GM18907 (cell line): ENCODE measurements around the gene NNAT.

Experiments
- ATAC-seq: cut with Tn5 transposase; IDR thresholded peaks from one replicate; pipeline ENCODE4 v1.9.1; 2021; ENCODE audit warnings: mild to moderate bottlenecking, moderate library complexity; ENCODE audit not compliant: unreplicated experiment

The NNAT gene

DNA sequence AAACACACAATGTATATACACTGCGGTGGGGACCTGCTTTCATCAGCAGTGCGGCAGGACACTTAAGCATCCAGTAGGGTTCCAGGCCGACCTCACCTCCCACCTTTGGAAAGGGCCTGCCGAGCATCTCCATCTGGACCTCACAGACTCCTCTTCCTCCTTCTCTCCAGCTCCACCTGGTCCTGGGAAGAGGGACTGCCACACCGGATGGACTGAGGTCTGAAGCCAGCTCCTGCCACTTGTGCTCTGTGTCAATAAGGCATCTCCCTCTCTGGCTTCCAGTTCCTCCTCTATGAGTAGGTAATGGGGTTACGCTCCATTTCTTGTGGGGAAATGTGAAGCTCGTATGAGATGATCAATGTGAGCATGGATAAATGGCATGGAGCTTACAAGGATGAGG, 19.1 kb upstream of the NNAT start:
- ATAC-seq = no peak

DNA sequence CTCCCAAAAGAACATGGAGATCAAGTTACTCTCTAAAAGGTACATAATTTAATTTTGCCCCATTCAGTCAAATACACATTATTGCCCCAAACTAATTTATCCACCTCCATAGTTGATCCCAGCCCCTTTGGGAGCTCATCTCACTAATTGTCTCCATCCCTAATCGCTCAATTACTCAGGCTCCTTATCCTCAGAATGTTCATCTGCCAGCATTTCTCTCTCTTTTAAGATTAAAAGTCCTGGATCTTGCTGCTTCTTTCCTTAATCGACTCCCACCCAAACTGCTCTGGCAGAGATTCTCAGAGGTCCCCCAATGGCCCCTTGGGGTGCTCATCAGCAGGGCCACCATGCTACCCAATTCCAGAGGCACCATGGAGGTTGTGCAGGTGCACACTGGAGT, 18.4 kb upstream of the NNAT start:
- ATAC-seq = no peak

DNA sequence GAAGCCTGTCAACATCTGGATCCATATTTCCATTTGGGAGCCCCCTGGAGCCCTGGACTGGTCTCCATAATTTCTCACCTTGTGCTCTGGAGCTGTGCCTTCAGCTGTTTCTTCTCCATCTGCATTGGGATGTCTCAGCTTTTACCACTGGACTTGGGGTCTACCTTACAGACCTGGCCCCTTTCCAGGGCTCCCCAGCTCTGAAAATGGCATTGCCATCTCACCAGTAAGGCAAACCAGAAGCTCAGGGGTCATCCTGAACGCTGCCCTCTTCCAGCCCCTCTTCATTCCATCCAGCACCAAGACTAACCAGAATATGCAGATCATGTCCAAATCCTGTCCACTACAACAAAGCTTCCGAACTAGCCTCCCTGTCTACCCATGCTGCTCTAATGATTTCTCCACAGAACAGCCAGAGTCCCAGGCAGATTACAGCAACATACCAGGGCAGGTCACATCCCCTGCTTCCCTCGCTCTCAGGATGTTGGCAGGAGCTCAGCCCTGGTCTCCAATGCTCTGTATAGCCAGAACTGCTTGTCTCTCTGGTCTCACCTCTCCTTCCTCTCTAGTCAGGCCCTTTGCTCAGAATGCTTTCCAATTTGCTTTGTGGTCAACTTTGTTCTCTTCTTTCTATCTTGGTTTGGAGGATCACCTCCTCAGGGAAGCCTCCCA, 17.7 kb upstream of the NNAT start:
- ATAC-seq = no peak

DNA sequence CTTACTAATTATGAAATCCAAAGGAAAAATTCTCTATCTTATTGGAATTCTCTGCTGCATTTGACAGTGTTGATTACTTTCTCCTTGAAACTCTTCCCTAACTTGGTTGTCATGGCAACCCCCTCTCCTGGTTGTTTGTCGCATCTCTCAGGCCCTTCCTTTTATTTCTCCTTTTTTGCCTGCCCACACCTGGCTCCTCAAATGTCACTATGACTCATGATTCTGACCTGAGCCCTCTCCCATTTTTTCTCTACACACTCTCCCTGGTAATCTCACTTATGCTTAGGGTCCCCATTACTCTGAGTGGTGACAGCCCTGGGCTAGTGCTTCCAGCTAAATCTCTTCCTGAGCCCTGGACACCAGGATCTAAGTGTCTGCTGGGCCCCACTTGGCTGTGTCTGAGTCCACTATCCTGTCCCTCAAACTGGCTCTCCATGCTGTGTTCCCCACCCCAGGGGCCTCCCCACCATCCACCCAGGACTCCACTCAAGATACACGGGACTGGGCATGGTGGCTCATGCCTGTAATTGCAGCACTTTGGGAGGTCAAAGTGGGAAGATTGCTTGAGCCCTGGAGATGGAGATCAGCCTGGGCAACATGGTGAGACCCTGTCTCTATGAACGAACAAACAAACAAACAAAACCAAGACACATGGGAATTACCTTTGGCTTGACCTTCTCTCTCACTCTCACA, 16.5 kb upstream of the NNAT start:
- ATAC-seq = no peak

DNA sequence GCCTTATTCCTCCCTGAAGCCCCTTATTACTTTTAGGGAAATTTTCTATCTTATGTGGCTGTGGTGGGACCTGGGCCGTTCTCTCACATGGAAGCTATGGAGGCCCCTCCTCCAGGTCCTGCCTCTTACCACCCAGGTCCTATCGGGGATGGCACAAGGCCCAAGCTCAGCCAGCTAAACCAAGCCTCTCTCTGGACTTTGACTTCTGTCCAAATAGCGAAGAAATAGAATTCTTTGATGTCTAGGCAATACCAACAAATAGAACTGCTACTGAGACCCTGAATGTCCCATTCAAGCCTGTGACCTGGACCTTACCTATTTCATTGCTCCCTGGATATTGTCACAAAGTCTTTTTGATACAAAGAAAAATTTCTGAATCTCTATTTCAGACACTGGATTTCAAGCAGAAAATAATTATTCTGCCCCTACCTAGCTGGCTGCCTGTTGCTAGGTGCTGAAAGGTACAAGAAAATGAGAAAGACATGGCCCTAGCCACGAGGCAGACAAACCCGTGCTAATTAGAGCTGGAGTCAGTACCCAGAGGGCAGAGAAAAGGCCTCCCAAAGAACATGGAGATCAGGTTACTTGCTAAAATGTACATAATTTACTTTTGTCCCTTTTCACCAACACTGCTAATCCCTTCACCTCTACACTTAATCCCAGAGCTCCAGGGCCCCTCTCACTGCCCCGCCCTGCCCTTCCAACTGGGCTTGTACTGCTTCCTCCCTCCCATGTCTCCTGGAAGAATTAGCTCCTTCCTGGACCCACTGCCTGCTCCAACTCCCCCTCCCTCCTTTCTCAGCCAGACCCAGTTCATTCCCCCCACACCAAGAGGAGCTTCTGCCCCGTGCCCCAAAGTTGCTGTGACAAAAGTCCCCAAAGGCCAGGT, 15.5 kb upstream of the NNAT start:
- ATAC-seq = no peak

DNA sequence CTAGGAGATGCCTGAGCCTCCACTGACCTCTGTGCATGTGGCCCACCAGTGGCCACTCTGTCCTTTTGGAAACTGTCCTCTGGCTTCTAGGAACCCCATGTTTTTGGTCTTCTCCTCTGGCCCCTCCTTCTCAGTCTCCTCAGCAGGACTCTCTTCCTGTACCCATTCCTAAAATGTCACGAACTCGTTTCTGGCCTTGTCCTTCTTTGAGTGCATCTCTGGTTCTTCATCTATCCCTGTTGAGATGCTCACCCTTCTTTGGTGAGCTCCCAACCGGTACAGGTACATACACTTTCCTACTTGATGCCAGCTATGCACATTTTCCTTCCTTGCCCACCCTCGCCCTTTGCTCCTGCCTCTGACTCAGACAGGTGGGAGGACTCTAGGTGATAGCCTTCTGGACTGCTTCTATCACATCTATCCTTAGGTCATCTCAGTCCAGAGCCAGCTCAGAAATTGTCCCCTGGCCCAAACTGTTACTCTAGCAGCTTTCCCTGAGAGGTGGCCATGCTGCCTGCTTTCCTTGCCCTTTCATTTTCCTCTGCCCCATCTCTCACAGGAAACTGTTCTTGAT, 14.8 kb upstream of the NNAT start:
- ATAC-seq = no peak

DNA sequence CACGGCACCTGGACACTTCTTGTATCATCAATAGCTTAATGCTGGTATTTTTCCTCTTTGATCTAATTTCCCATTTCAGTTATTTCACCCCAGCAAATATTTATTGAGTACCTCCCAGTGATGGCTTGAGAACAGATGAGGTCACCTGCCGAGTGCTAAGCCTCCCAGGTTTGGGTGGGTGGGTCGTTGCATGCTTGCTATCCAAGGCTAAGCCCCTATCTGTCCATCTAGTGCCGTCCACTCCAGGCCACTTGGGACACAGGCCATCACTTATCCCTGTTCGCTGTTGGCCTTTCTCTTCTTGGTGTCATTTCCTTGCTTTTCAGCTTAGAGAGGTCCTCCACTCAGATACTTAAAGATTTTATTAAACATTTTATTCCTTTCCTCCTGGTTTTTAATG, 10.8 kb upstream of the NNAT start:
- ATAC-seq = no peak

DNA sequence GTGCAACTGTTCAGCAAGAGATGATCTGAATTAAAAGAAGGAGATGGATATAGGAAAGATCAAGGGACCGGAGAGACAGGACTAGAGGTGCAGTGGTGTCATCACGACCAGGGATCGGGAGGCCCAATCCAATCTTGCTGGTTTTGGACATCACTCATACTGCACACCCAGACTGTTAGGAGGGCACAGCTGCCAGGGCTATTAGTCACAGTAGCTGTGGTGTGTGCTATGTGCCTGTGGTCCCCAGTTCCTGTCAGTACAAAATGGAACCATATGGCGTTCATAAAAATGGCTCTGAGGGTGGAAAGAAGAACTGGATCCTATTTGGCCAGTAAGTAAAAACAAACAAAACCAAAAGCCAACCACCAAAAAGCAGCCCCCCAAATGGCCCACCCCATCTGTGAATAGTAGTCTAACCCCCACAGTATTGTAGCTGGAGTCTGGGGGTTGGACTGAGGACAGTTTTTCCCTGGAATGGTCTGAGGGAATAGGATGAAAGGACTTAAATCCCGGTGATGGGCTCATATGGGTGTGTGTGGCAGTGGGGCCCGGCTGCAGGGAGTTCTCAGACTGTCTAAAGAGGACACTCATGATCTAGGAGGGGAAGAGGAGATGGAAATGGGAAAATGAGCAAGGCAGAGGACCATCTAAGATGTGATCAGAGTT, 9.3 kb upstream of the NNAT start:
- no peak for ATAC-seq

DNA sequence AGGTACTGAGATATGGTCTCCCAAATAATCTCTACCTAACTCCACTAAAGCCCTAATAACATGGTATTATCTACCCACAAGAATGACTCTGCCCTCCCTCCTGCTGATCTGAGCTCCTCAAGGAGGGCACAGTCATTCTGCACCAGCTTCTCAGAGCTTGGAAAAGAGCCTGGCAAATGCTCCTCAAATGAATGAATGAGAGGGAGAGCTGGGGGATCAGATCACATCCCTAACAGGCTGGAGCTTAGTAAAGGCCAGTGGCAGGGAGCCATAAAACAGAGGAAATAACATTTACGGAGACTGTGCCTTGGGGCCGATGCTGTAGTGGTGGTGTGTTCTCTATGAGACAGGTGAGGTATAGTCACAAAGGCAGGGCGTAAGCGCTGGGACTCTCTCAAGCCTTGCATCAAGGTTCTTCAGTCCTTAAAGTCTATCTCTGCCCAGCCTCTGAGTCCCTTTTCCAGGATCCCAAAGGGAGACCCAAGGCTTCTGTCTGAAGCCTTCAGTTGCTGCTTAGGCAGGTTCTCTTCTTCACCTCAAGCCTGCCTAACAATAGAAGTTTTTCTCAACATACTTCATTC, 7.2 kb upstream of the NNAT start:
- ATAC-seq = no peak

DNA sequence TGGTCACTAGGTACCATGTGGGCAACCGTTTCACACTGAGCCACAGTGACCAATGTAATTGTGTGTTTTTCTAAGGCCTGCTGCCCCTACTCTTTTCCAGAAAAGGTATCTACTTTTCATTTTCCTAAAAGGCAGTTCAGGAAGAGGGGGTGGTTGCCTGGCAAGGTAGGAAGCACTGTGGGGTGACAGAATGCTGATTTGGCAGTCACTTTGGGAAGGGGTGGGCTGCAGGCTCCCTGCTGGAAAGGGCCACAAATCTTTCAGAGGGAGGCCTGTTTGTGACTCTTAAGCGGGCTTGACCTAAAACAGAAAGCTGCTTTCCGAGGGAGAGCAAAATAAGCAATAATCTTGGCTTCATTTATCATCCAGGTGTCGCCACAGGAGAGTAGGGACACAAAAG, 5.2 kb upstream of the NNAT start:
- ATAC-seq = no peak

DNA sequence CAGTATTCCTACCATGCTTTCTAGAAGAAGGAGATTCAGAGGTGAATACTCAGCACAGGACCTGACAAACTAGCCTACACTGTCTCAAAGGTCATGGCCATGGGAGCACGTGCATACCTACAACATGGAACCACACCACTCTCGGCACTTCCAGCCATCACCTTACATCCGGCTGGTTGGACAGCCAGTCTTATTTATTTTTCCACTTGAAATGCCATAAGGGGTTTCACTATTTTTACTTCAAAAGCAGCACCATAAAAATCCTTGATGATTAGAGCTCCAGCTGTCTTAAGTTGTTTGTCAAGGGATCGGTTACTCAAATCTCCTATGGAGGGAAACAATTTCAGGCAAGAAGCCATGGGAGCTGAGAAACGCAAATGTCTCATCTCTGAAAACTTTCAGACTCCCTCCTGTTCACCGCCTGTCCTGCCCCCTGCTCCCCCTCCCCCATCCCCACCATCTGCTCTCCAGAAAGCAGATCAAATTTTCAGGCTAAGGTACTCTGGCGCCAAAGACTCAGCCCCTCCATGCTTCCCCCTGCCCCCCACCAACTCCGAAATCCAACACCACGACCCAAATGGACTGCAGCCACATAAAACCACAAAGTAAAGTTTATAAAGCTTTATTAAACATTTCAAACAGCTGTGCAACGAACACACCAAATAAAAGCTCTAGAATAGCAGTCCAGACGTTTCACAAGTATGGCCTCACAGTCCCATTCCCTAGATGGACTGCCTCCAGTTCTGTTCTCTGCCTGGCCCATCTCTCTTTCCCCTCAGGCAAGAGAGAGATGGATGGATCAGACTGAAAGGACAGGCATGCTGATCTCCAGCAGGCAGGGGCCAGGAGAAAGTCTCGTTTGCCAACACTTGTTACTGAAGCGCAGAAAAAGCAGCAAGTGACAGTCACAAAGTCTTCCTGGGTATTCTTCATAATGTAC, 4.0 kb upstream of the NNAT start:
- no peak for ATAC-seq

DNA sequence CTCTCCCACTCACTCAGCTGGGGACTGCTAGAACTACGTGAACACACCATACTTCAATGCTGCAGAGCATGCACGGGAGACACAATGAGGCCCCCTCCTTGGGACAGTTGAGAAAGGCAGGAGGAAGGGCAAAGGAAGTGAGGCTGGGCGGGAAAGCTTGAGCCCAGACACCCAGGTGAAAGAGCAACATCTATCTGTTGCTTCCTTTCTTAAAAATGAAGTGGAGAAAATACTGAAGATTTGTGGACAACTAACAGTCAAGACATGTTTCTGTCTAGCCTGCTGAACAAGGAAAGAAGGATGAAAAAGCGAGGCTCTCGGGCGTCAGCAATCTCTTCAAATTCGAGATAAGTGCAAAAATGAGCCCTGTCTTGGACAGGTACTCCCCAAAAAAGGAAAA, 3.0 kb upstream of the NNAT start:
- ATAC-seq = no peak

DNA sequence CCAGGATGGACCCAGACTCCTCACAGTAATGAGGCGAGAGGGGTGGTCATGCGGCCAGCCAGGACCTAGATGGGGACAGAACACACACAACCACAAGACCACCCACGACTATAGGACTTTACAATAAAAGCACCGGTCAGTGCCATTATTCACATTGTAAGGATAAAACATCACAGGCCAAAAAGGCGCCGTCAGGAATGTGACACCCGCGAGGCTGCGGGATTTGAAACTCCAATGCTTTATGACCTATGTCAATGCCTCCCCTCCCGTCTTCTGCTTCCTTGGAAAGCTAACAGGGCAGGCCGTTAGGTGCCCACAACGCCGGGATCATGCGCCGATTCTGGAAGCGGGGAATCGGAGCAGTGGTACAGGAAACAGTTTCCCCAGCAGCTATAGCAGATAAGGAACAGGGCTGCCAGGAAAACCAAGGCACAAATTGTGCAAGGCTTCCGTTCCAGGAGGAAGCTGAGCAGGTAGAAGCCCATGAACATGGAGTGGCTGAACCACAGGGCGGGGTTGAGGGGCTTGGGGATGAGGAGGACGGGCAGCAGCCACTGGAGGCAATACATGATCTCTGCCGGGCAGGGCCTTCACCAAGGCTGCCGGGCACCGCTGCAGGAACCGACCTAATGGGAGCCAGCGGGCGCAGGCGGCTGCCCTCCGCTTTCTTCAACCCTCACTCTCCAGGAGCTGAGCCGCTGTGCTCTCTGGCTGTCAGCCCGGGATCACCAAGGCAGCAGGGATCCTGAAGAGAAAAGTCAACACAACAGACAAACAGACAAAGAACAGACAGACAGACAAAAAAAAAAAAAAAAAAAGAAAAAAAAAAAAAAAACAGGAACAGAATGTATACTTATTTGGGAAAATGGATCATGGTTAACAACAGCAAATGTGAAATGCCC, 2.2 kb upstream of the NNAT start:
- no peak for ATAC-seq

DNA sequence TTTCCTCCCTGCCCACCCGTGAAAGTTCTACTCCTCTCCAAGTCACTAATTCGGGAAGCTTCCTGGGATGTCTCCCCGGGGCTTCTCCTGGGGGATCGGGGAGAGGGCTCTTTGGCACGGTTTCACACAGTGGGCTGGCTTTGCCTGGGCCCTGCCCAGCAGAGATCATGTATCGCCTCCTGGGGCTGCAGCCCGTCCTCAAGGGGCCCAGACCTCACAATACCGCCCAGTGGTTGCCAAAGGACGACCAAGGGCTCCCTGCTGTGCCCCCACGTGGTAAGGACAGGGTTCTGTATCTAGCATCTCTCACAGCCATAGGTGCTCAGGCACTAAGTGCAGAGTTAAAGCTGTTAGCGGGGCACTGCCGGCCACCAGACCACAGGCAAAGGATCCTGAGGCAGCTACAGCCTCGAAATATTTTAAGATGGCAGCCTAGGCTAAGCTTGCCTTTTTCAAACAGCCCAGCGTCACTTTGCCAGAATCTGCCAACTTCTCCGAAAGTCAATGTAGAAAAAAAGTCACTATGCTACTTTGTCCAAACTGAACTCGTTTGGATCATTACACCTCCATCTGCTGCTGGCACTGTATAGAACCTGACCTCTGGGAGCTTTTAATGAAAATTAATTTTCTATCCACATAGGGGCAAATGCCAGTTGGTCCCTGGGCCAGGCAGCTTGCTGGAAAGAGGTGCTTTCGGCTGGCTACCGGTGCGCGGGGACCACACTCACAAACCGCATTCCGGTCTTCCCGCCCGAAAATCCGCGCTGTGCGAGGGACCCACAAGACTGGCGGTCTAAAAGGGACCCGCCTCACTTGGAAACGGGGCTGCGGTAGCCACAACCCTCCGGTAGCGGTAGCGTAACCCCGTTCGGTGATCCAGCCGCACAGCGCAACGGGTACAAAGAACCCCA, 1.3 kb upstream of the NNAT start:
- ATAC-seq = no peak

DNA sequence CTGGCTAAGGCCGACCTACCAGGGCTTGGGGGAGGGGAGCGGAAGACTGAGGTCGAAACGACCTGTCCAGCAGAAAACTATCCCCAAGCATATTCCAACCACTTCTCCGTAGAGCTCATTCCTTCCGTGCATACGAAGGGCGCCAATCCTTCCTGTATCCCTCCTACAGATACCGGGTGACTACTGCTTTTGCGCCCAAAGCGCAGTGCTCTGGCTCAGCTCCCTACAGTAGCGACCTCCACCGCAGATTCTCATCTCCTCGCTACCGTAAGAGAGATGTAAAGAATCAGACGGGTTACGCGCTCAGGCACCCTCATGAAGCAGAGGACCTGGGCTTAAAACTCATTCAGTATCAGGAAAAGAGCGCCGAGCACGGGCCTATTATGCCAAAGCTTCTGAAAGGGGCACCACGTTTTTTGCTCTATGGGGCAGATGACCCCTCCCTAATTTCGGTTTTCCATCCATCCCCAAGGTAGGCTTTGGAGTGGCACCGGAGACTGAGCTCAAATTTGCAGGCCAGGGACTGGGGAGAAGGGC, 563 bp upstream of the NNAT start:
- ATAC-seq = no peak

DNA sequence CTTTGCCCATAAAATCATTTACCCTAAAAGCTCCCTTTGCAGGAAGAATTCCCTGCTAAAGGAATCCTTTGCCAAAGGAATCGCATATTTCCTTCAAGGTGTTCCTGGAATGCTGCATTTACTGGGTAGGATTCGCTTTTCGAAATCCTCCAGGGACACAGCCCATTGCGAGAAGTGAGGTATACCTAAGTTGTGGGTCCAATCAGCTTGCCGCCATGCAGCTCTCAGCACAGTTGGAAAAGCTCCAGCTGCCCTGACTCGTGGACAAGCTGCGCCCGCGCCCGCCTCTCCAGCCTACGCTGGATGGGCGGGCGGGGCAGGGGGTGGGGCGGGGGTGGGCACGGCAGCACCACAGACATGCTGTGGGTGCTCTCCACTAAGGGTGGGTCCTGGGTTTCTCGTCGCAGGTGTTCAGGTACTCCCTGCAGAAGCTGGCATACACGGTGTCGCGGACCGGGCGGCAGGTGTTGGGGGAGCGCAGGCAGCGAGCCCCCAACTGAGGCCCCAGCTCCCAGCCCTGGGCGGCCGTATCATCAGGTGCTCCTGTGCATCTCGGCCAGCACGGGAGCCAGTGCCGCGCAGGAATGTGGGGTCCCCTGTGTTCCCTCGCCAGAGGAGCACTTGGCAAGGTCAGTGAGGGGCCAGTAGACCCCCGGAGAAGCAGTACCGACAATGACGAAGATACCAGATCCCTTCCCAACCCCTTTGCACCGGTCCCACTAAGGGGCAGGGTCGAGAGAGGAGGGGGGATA, 1.4 kb downstream of the NNAT start:
- no peak for ATAC-seq

DNA sequence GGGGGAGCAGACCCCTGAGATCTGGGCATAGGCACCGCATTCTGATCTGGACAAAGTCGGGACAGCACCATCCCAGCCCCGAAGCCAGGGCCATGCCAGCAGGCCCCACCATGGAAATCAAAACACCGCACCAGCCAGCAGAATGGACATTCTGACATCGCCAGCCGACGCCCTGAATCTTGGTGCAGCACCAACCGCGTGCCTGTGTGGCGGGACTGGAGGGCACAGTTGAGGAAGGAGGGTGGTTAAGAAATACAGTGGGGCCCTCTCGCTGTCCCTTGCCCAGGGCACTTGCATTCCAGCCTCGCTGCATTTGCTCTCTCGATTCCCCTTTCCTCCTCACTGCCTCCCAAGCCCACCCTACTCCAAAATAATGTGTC, 2.0 kb downstream of the NNAT start:
- ATAC-seq = no peak
